ENCODE measurements around the gene TRAPPC3L.
A peak's percentile ranks its signal among the peaks of the same experiment; 100 is the strongest.

TRAPPC3L gene

DNA sequence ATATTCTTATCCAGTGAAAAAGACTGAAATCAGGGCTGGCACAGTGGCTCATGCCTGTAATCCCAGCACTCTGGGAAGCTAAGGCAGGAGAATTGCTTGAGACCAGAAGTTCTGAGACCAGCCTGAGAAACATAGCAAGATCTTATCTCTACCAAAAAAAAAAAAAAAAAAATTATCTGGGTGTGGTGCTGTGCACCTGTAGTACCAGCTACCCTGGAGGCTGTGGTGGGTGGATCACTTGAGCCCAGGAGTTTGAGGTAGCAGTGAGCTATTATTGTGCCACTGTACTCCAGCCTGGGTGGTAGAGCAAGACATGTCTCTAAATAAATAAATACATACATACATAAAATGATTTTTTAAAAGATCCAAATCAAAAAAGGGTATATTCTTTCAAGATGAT lies 78.0 kb downstream of the TRAPPC3L start:
- Histone ChIP-seq H3K4me3 (ENCODE audit: low read length) (no peak overlapping the region), H3K4me1 (ENCODE audit: low read length) (peaks cover 25% of the 10 kb centered on the region), H4K20me1 (ENCODE audit: insufficient read depth, low read length) (no peaks in the 10 kb centered on the region), H3K36me3 (replicated peaks; ENCODE audit: low read depth, low read length) (no peaks in the 10 kb centered on the region), H3K79me2 (ENCODE audit: low read length) (no peaks in the 10 kb centered on the region), H3K27ac (ENCODE audit: low read length) (no peak overlapping the region), H3K9ac (ENCODE audit: low read length) (no peak overlapping the region), H3K9me3 (ENCODE audit: insufficient read depth, low read length) (no peaks in the 10 kb centered on the region), H3K4me2 (ENCODE audit: low read length) (no peak overlapping the region), H2AFZ (ENCODE audit: low read depth, low read length) (no peak overlapping the region), H3K27me3 (ENCODE audit: low read depth, low read length) (no peaks in the 10 kb centered on the region)
- no peak for TF ChIP-seq EZH2phosphoT487 (IDR thresholded peaks at IDR 0.05; ENCODE audit: low read depth)
- TF ChIP-seq, protein P1, sequence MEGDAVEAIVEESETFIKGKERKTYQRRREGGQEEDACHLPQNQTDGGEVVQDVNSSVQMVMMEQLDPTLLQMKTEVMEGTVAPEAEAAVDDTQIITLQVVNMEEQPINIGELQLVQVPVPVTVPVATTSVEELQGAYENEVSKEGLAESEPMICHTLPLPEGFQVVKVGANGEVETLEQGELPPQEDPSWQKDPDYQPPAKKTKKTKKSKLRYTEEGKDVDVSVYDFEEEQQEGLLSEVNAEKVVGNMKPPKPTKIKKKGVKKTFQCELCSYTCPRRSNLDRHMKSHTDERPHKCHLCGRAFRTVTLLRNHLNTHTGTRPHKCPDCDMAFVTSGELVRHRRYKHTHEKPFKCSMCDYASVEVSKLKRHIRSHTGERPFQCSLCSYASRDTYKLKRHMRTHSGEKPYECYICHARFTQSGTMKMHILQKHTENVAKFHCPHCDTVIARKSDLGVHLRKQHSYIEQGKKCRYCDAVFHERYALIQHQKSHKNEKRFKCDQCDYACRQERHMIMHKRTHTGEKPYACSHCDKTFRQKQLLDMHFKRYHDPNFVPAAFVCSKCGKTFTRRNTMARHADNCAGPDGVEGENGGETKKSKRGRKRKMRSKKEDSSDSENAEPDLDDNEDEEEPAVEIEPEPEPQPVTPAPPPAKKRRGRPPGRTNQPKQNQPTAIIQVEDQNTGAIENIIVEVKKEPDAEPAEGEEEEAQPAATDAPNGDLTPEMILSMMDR (IDR thresholded peaks at IDR 0.05; ENCODE audit: low read depth, low read length), result no peak

DNA sequence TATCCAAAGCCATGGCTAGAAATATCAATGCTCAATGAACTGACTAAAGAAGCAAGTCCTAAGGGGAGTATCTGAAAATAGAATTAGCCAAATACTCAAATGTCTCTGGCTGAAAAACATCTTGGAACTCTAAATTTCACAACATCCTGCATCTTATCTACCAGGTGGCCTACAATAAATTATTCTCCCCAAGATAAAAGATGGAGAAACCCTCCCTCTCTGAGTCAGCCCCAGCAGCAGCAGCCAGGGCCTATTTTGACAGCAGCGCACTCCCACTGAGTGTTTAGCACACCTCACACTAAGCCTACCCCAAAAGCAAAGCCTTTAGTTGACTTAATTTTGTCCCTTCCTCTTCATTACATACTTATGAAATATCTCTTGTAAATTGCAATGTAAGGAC lies 78.4 kb downstream of the TRAPPC3L start:
- Histone ChIP-seq H3K36me3 (replicated peaks; ENCODE audit: low read depth, low read length) (no peaks in the 10 kb centered on the region), H3K4me3 (ENCODE audit: low read length) (no peak overlapping the region), H3K9me3 (ENCODE audit: insufficient read depth, low read length) (no peaks in the 10 kb centered on the region), H3K27me3 (ENCODE audit: low read depth, low read length) (no peaks in the 10 kb centered on the region), H3K9ac (ENCODE audit: low read length) (no peak overlapping the region), H3K79me2 (ENCODE audit: low read length) (no peaks in the 10 kb centered on the region), H3K4me2 (ENCODE audit: low read length) (no peak overlapping the region), H2AFZ (ENCODE audit: low read depth, low read length) (no peak overlapping the region), H3K27ac (ENCODE audit: low read length) (no peak overlapping the region), H3K4me1 (ENCODE audit: low read length) (peaks cover 25% of the 10 kb centered on the region), H4K20me1 (ENCODE audit: insufficient read depth, low read length) (no peaks in the 10 kb centered on the region)
- no peak for TF ChIP-seq EZH2phosphoT487 (IDR thresholded peaks at IDR 0.05; ENCODE audit: low read depth)
- TF ChIP-seq, protein P1 (IDR thresholded peaks at IDR 0.05; ENCODE audit: low read depth, low read length), result no peak

- no peaks in the 10 kb centered on the region for H4K20me1 ChIP-seq (ENCODE audit: insufficient read depth, low read length)
- H3K36me3 ChIP-seq (replicated peaks; ENCODE audit: low read depth, low read length), result no peaks in the 10 kb centered on the region
- no peaks in the 10 kb centered on the region for H3K27me3 ChIP-seq (ENCODE audit: low read depth, low read length)
- peak overlapping the region; percentile 37; the same call in 1 of the 2 replicates for H3K4me3 ChIP-seq (ENCODE audit: low read length)
- peaks cover 25% of the 10 kb centered on the region for H3K4me1 ChIP-seq (ENCODE audit: low read length)
- no peak overlapping the region for H3K27ac ChIP-seq (ENCODE audit: low read length)
- no peak overlapping the region for H3K9ac ChIP-seq (ENCODE audit: low read length)
- no peak overlapping the region for H2AFZ ChIP-seq (ENCODE audit: low read depth, low read length)
- H3K4me2 ChIP-seq (ENCODE audit: low read length), result peak overlapping the region; percentile 72
- TF ChIP-seq, protein P1 (IDR thresholded peaks at IDR 0.05; ENCODE audit: low read depth, low read length), result no peak
- TF ChIP-seq EZH2phosphoT487 (IDR thresholded peaks at IDR 0.05; ENCODE audit: low read depth), result no peak
- no peaks in the 10 kb centered on the region for H3K9me3 ChIP-seq (ENCODE audit: insufficient read depth, low read length)
- H3K79me2 ChIP-seq (ENCODE audit: low read length), result no peaks in the 10 kb centered on the region
These were observed 80.2 kb downstream of the TRAPPC3L start for GRCh38 chr6:116465246-116465645.

- H3K79me2 ChIP-seq (ENCODE audit: low read length), result no peaks in the 10 kb centered on the region
- no peak overlapping the region for H3K4me3 ChIP-seq (ENCODE audit: low read length)
- no peak for TF ChIP-seq EZH2phosphoT487 (IDR thresholded peaks at IDR 0.05; ENCODE audit: low read depth)
- TF ChIP-seq, protein P1 (IDR thresholded peaks at IDR 0.05; ENCODE audit: low read depth, low read length), result no peak
- no peak overlapping the region for H3K4me2 ChIP-seq (ENCODE audit: low read length)
- H3K9ac ChIP-seq (ENCODE audit: low read length), result no peak overlapping the region
- no peaks in the 10 kb centered on the region for H3K9me3 ChIP-seq (ENCODE audit: insufficient read depth, low read length)
- no peaks in the 10 kb centered on the region for H3K36me3 ChIP-seq (replicated peaks; ENCODE audit: low read depth, low read length)
- H3K27ac ChIP-seq (ENCODE audit: low read length), result no peak overlapping the region
- H2AFZ ChIP-seq (ENCODE audit: low read depth, low read length), result no peak overlapping the region
- H3K27me3 ChIP-seq (ENCODE audit: low read depth, low read length), result no peaks in the 10 kb centered on the region
- no peaks in the 10 kb centered on the region for H4K20me1 ChIP-seq (ENCODE audit: insufficient read depth, low read length)
- H3K4me1 ChIP-seq (ENCODE audit: low read length), result peaks cover 25% of the 10 kb centered on the region
These were observed 82.2 kb downstream of the TRAPPC3L start for GRCh38 chr6:116463301-116463700.
